Measurements from ENCODE around the gene A1BG. TPM values are rescaled to one million over a fixed set of nuclear protein-coding genes. Genes with fewer than 3 reads are reported as not detected.

Gene A1BG
- total RNA-seq, 4 donors from 2014 or later, result 4.8 to 16.8 (median 9.2) TPM

DNA sequence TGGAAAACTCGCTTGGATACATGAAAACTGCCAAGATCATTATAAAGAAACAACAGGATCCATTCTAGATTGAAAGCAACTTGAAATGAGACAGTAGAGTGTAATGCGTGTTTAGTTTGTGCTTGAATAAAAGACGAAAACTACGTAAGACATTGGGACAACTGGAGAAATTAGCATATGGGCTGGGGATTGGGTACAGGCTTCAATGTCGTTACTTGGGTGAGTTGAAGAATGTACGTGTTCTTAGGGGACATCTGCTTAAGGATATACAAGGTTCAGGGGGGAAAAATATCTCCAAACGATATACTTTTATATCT is 48.6 kb downstream of the A1BG start:
- 16 to 23% methylated on average over 7 of the region's 7 CpGs for WGBS, 2 donors
- no peak for DNase-seq (ENCODE audit: low spot score in 2 of 2)

DNA sequence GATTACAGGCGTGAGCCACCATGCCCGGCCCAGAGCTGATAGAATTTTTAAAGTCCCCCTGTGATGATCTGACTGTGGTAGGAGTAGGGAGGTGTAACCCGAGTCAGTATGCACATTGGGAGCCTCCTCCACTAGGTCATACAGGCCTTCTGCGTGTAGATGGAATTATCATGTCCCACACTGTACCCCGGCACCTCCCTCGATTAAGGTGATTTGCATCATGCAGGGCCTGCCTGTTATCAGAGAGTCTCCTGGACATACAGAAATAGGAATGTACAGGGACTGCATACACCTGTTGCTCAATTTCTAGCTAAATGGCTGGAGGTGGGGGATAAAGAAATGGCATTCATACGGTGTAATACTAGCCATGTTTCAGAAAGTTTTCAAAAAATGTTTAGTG is 49.0 kb downstream of the A1BG start:
- no peak overlapping the region for H3K4me3 ChIP-seq (ENCODE audit: low read depth, poor library complexity, severe bottlenecking)
- DNase-seq (ENCODE audit: low spot score in 2 of 2), result no peak
- intact Hi-C loops (cut with DNase I; ENCODE audit: low total_unique reads), result no loop called here
- WGBS, 2 donors, result 86 to 92% methylated on average over 7 of the region's 7 CpGs
- TF ChIP-seq, protein P1, sequence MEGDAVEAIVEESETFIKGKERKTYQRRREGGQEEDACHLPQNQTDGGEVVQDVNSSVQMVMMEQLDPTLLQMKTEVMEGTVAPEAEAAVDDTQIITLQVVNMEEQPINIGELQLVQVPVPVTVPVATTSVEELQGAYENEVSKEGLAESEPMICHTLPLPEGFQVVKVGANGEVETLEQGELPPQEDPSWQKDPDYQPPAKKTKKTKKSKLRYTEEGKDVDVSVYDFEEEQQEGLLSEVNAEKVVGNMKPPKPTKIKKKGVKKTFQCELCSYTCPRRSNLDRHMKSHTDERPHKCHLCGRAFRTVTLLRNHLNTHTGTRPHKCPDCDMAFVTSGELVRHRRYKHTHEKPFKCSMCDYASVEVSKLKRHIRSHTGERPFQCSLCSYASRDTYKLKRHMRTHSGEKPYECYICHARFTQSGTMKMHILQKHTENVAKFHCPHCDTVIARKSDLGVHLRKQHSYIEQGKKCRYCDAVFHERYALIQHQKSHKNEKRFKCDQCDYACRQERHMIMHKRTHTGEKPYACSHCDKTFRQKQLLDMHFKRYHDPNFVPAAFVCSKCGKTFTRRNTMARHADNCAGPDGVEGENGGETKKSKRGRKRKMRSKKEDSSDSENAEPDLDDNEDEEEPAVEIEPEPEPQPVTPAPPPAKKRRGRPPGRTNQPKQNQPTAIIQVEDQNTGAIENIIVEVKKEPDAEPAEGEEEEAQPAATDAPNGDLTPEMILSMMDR (IDR thresholded peaks at IDR 0.05), result no peak
- no peak for TF ChIP-seq POLR2A (IDR thresholded peaks at IDR 0.05)

More for the DNA sequence above, 48.6 kb downstream of the A1BG start:
- intact Hi-C loops (cut with DNase I; ENCODE audit: low total_unique reads), result loop anchor here (5.0 kb wide), 1 partner anchor 212 kb away; no protein-coding TSS in a partner anchor
- no peak for TF ChIP-seq POLR2A (IDR thresholded peaks at IDR 0.05)
- TF ChIP-seq, protein P1 (IDR thresholded peaks at IDR 0.05), result no peak
- H3K4me3 ChIP-seq (ENCODE audit: low read depth, poor library complexity, severe bottlenecking), result no peak overlapping the region

DNA sequence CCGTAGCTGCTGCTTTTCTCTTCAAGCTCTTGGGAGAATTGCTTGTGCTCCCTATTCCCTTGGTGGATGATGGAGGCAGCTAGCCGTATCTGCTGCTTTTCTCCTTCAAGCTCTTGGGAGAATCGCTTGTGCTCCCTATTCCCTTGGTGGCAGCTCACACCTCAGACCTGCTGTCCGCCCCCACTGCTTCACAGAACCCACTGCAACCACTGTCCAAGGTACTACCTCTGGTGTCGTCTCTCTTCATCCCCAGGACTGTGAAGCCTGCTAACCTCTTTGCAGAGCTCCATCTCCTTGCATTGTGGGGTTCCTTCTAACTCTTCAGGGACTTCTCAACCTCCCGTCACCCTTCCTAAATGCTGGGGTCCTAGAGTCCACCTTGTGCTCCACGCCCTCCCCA is 52.7 kb downstream of the A1BG start:
- DNase-seq (ENCODE audit: low spot score in 2 of 2), result no peak
- intact Hi-C loops (cut with DNase I; ENCODE audit: low total_unique reads), result no loop called here
- H3K4me3 ChIP-seq (ENCODE audit: low read depth, poor library complexity, severe bottlenecking), result no peak overlapping the region
- WGBS, 2 donors, result 94 to 96% methylated on average over 7 of the region's 7 CpGs
- no peak for TF ChIP-seq POLR2A (IDR thresholded peaks at IDR 0.05)
- TF ChIP-seq, protein P1 (IDR thresholded peaks at IDR 0.05), result no peak

DNA sequence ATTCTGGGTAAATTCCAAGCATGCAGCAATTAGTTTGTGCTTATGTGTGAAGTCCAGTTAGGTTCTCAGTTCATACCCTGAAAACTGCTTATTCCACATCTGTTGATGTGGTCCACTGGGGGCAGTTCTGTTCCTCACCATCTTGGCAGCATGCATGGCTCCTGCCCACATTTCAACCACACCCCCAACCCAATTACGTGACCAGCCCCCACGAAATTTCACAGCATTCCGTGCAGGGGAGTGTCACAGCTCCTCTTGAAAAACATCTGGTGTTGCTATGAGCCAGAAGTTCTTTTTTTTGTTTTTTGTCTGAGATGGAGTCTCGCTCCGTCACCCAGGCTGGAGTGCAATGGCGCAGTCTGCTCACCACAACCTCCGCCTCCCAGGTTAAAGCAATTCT is 57.2 kb downstream of the A1BG start:
- H3K4me3 ChIP-seq (ENCODE audit: low read depth, poor library complexity, severe bottlenecking), result no peak overlapping the region
- intact Hi-C loops (cut with DNase I; ENCODE audit: low total_unique reads), result no loop called here
- WGBS, 2 donors, result 74 to 79% methylated on average over 7 of the region's 7 CpGs
- no peak for TF ChIP-seq POLR2A (IDR thresholded peaks at IDR 0.05)
- TF ChIP-seq, protein P1 (IDR thresholded peaks at IDR 0.05), result no peak
- DNase-seq (ENCODE audit: low spot score in 2 of 2), result no peak

Small RNAs within 50 kb of the gene (microRNA-seq; reads per million reads assigned to microRNA genes)
- gene MIR4754 (ENCODE audit: borderline number of aligned reads in 1 of 2, borderline replicate concordance in 2 of 2) (0 to 1.1 reads per million in 2 donors), gene MIR6806 (ENCODE audit: borderline number of aligned reads in 1 of 2, borderline replicate concordance in 2 of 2) (0 reads per million in 2 donors)

Other genes starting within 250 kb of the A1BG start
- gene ZNF329, start 202.7 kb downstream of the A1BG start, total RNA-seq, result 10 to 100 TPM in 1 of 4 donors, 1 to 10 TPM in 3; 8.7 to 12.1 (median 9.2) TPM
- gene ZNF274, start 170.4 kb downstream of the A1BG start, total RNA-seq, result 10 to 100 TPM; 32.5 to 58.5 (median 34.2) TPM
- gene ZNF544, start 124.6 kb downstream of the A1BG start, total RNA-seq, result 10 to 100 TPM; 34.2 to 55.1 (median 43.3) TPM
- 10 to 100 TPM in 1 of 4 donors, 1 to 10 TPM in 3; 3.0 to 12.8 (median 8.9) TPM for gene ZNF8, start 74.5 kb downstream of the A1BG start, total RNA-seq
- gene ERVK3-1, start 48.1 kb downstream of the A1BG start, total RNA-seq, result 10 to 100 TPM; 23.3 to 50.1 (median 33.4) TPM
- gene ZSCAN22, start 26.5 kb downstream of the A1BG start, total RNA-seq, result 1 to 10 TPM; 4.8 to 7.7 (median 5.4) TPM
- 1 to 10 TPM; 1.4 to 3.1 (median 1.5) TPM for gene ZNF497, start 9.3 kb upstream of the A1BG start, total RNA-seq
- 10 to 100 TPM in 2 of 4 donors, 1 to 10 TPM in 2; 4.7 to 12.0 (median 8.5) TPM for gene ZNF837, start 27.5 kb upstream of the A1BG start, total RNA-seq
- gene RPS5, start 33.8 kb upstream of the A1BG start, total RNA-seq, result 1,000 to 10,000 TPM; 1,758 to 2,840 (median 2,497) TPM
- gene RNF225, start 42.2 kb upstream of the A1BG start, total RNA-seq, result 10 to 100 TPM; 30.4 to 62.7 (median 42.7) TPM
- 10 to 100 TPM; 16.9 to 28.6 (median 23.4) TPM for gene ZNF584, start 55.2 kb upstream of the A1BG start, total RNA-seq
- gene ZNF132, start 86.7 kb upstream of the A1BG start, total RNA-seq, result 1 to 10 TPM; 2.2 to 4.5 (median 2.8) TPM
- gene ZNF324B, start 98.1 kb upstream of the A1BG start, total RNA-seq, result 10 to 100 TPM; 15.4 to 21.2 (median 16.6) TPM
- 10 to 100 TPM; 23.3 to 32.0 (median 29.4) TPM for gene ZNF324, start 113.6 kb upstream of the A1BG start, total RNA-seq
- gene ZNF446, start 122.9 kb upstream of the A1BG start, total RNA-seq, result 10 to 100 TPM; 14.7 to 29.8 (median 22.8) TPM
- gene SLC27A5, start 158.5 kb upstream of the A1BG start, total RNA-seq, result 10 to 100 TPM in 1 of 4 donors, 1 to 10 TPM in 3; 4.8 to 11.7 (median 8.1) TPM
- gene ZBTB45, start 166.3 kb upstream of the A1BG start, total RNA-seq, result 10 to 100 TPM; 13.3 to 30.5 (median 18.4) TPM
- gene TRIM28, start 190.6 kb upstream of the A1BG start, total RNA-seq, result 100 to 1,000 TPM; 225 to 412 (median 265) TPM
- gene CHMP2A, start 201.6 kb upstream of the A1BG start, total RNA-seq, result 100 to 1,000 TPM; 104 to 129 (median 118) TPM
- gene UBE2M, start 205.1 kb upstream of the A1BG start, total RNA-seq, result 10 to 100 TPM; 14.8 to 37.0 (median 23.6) TPM
- 10 to 100 TPM; 14.8 to 34.7 (median 27.6) TPM for gene MZF1, start 219.8 kb upstream of the A1BG start, total RNA-seq